Testis (tissue), 2 donors: ENCODE data around the gene KBTBD12.

Experiments used
- CTCF ChIP-seq, 3 experiments: fragments of 450-650 bp in 2 of 3; fragments of 200-600 bp in 1 of 3; sonication (generic) in 1 of 3; IDR thresholded peaks; one replicate each; pipeline ENCODE4 v1.5.1; 2016 to 2019; ENCODE audit warnings: antibody characterized with exemption in 3 of 3, mild to moderate bottlenecking in 2 of 3, moderate library complexity in 1 of 3
- POLR2A ChIP-seq: fragments of 450-650 bp; IDR thresholded peaks from one replicate; pipeline ENCODE4 v1.6.1; 2017; ENCODE audit warnings: antibody characterized with exemption, mild to moderate bottlenecking, moderate library complexity

- TF ChIP-seq CTCF (IDR thresholded peaks at IDR 0.05) = no peak
- no peak for TF ChIP-seq POLR2A
Observed at GRCh38 chr3:127997016-127997415, 82.0 kb downstream of the KBTBD12 start.
